HUES64 (cell line): ENCODE data around the gene SLC25A14.

Experiments used
- H3K27ac ChIP-seq: 2 replicates; pipeline ENCODE4 v1.7.0; 2013; ENCODE audit warnings: low read depth, low read length, inconsistent platforms
- H3K27me3 ChIP-seq: 2 replicates; pipeline ENCODE4 v1.6.1; 2013; ENCODE audit warnings: mild to moderate bottlenecking, low read length; ENCODE audit not compliant: insufficient read depth
- H3K36me3 ChIP-seq: 2 replicates; pipeline ENCODE4 v1.6.1; 2013; ENCODE audit warnings: mild to moderate bottlenecking, low read length; ENCODE audit not compliant: insufficient read depth
- H3K4me1 ChIP-seq: 2 replicates; pipeline ENCODE4 v1.6.1; 2013; ENCODE audit warnings: mild to moderate bottlenecking, low read length, moderate library complexity; ENCODE audit not compliant: insufficient read depth
- H3K4me3 ChIP-seq: 2 replicates; pipeline ENCODE4 v1.5.1; 2013; ENCODE audit warnings: mild to moderate bottlenecking, low read length, moderate library complexity
- H3K9ac ChIP-seq: 2 replicates; pipeline ENCODE4 v1.6.1; 2013; ENCODE audit warnings: mild to moderate bottlenecking, low read depth, low read length
- H3K9me3 ChIP-seq: 2 replicates; pipeline ENCODE4 v1.6.1; 2013; ENCODE audit warnings: low read depth, low read length; ENCODE audit not compliant: insufficient read depth
- WGBS: fragments of 150-250, 120-280 bp; methylation state at CpG from one replicate; pipeline ENCODE4 v1.1.7; 2013; ENCODE audit warnings: missing lambda C conversion rate; 5-methylcytosine and 5-hydroxymethylcytosine counted together

The SLC25A14 gene

DNA sequence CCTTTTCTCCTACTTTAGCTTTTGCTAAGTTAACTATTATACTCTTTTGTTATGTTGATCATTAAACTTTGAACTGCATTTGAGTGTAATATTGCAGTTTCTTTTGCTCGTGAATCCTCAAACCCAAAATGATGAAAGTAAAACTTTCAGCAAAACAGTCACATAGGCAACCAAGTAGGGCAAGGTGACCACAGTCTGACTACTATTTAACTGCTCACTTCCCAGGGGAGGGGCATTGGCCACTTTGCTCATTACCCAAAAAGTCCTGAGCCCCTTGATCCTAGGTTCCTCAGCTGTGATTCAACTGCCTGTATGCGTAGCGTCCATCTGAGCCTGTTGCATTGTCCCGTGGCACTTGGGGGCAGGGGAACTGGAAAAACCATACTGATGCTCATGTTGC lies 79.0 kb downstream of the SLC25A14 start:
- peaks cover 9% of the 10 kb centered on the region for H3K4me1 ChIP-seq
- no peaks in the 10 kb centered on the region for H3K9me3 ChIP-seq
- H3K4me3 ChIP-seq, result no peak overlapping the region
- no peak overlapping the region for H3K27ac ChIP-seq
- no peaks in the 10 kb centered on the region for H3K27me3 ChIP-seq
- H3K36me3 ChIP-seq, result peaks cover 3% of the 10 kb centered on the region
- H3K9ac ChIP-seq, result no peak overlapping the region
- WGBS, result 88% methylated on average over 4 of the region's 4 CpGs

DNA sequence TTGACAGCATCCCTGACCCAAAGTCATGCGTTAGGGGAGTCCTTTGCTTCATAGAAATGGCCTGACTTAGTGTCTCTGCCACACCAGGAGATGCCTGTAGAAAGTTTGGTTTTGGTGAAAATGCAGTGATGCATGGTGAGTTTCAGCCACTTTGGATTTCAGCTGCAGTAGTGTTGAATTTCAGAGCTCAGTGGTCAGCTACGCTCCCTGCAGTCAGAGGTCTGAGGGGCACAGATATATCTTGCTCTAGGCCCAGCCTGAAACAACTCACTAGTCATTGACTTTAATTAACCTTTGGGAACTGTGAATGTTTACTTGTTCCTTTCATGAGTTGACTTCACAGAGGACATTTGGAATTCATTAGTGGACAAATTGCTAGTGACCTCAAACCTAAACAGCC lies 79.5 kb downstream of the SLC25A14 start:
- Histone ChIP-seq H3K9me3 (no peaks in the 10 kb centered on the region), H3K36me3 (peaks cover 3% of the 10 kb centered on the region), H3K27me3 (no peaks in the 10 kb centered on the region), H3K4me3 (no peak overlapping the region), H3K9ac (no peak overlapping the region), H3K4me1 (peaks cover 9% of the 10 kb centered on the region), H3K27ac (no peak overlapping the region)
- 80% methylated on average over 2 of the region's 2 CpGs for WGBS
